AG04449 (cell line): ENCODE measurements around the gene GSDME.
A peak's percentile ranks its signal among the peaks of the same experiment; 100 is the strongest.

Source experiments
- CTCF ChIA-PET: fragments of 350-600 bp; formaldehyde crosslinking; extraction: SDS; loops from one replicate; lab custom pipeline; 2021; ENCODE audit warnings: antibody characterized with exemption; lab: Yijun Ruan, JAX
- POLR2A ChIA-PET: fragments of 400-600, 350-600 bp; formaldehyde crosslinking; extraction: SDS; loops from one replicate; lab custom pipeline; 2020; ENCODE audit warnings: antibody characterized with exemption, inconsistent platforms; lab: Yijun Ruan, JAX
- DNase-seq: peaks from one replicate; pipeline ENCODE4 v3.0.0-alpha.2; 2010; ENCODE audit warnings: low read depth, low spot score
- H3K4me3 ChIP-seq: 2 replicates; pipeline ENCODE4 v1.5.1; 2011; ENCODE audit warnings: low read depth, mild to moderate bottlenecking, control low read depth, low read length
- TF ChIP-seq, protein P1 (sequence below): IDR thresholded peaks from one replicate; pipeline ENCODE4 v1.5.1; 2011; ENCODE audit warnings: mild to moderate bottlenecking, moderate library complexity, low read length, control low read depth, inconsistent platforms; ENCODE audit not compliant: insufficient read depth; ENCODE audit errors: missing control alignments

The GSDME gene

DNA sequence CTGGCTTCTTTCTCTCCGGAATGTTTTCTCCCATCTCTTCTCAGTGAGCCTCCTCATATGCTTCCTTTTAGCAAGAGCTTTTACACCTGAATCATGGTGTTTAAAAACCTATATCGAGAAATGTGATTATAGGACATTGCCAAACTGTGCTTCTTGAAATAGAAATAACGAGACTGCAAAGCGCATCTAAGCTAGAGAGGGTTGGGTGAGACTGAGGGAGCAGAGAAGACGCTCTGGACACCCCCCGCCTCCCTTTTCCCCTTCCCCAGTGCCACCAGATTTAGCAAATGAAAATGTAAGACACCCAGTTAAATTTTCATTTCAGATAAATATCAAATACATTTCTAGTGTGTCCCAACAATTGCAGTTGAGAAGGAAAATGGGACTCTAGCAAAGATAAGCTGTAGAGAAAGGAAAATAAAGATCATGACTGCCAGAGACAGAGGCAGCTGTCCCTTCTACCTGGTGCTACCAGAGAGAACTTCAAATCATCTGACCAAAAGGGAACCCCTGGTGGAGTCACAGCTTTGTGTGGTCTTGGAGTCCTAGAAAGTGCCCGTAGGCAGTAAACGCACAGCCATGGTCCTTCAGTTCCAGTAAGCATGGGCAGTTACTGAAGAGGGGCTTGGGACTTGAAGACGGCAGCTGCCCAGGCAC, 14.6 kb downstream of the GSDME start:
- H3K4me3 ChIP-seq, result no peak overlapping the region
- CTCF ChIA-PET, result interaction anchor here (0.6 to 2.0 kb wide), 7 partner anchors 8 to 356 kb away, joined by 3 to 11 read pairs (median 6); no protein-coding TSS in a partner anchor
- TF ChIP-seq, protein P1, sequence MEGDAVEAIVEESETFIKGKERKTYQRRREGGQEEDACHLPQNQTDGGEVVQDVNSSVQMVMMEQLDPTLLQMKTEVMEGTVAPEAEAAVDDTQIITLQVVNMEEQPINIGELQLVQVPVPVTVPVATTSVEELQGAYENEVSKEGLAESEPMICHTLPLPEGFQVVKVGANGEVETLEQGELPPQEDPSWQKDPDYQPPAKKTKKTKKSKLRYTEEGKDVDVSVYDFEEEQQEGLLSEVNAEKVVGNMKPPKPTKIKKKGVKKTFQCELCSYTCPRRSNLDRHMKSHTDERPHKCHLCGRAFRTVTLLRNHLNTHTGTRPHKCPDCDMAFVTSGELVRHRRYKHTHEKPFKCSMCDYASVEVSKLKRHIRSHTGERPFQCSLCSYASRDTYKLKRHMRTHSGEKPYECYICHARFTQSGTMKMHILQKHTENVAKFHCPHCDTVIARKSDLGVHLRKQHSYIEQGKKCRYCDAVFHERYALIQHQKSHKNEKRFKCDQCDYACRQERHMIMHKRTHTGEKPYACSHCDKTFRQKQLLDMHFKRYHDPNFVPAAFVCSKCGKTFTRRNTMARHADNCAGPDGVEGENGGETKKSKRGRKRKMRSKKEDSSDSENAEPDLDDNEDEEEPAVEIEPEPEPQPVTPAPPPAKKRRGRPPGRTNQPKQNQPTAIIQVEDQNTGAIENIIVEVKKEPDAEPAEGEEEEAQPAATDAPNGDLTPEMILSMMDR, result no peak
- POLR2A ChIA-PET, result interaction anchor here (0.7 to 1.3 kb wide), 2 partner anchors 9 to 350 kb away, joined by 3 to 4 read pairs; no protein-coding TSS in a partner anchor
- no peak for DNase-seq

- CTCF ChIA-PET, result interaction anchor here (0.6 to 2.0 kb wide), 9 partner anchors 9 to 357 kb away, joined by 3 to 11 read pairs (median 4); no protein-coding TSS in a partner anchor
Observed at GRCh38 chr7:24741679-24742505, 15.4 kb downstream of the GSDME start.

DNA sequence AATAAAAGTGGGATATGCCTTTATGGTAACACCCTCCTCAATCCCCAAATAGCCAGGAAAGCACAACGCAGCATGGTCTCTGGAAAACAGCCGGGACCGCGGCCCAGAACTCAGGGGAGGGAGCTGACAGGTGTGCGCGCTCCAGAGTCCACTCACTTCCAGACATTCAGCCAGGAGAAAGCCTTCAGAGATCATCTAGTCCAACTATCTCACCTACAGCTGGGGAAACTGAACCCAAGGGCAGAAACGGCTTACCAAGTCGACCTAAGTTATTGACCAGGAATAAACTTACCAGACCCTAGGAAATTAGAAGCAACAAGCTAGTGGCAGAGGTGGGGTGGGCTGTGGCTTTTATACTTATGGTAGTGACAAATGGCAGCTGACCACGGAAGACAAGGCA, 16.4 kb downstream of the GSDME start:
- POLR2A ChIA-PET, result interaction anchor here (1.1 to 1.3 kb wide), 2 partner anchors 16 to 26 kb away, joined by 3 read pairs; no protein-coding TSS in a partner anchor
- H3K4me3 ChIP-seq, result no peak overlapping the region
- TF ChIP-seq, protein P1, result no peak
- CTCF ChIA-PET, result interaction anchor here (0.7 to 2.0 kb wide), 5 partner anchors 14 to 357 kb away, joined by 3 to 11 read pairs (median 6); no protein-coding TSS in a partner anchor
- DNase-seq, result no peak

More at GRCh38 chr7:24741679-24742505, 15.4 kb downstream of the GSDME start:
- TF ChIP-seq, protein P1, result no peak
- no peak overlapping the region for H3K4me3 ChIP-seq
- peak; percentile 89 for DNase-seq
- POLR2A ChIA-PET, result interaction anchor here (0.7 to 1.3 kb wide), 4 partner anchors 9 to 350 kb away, joined by 3 to 4 read pairs (median 3); no protein-coding TSS in a partner anchor

DNA sequence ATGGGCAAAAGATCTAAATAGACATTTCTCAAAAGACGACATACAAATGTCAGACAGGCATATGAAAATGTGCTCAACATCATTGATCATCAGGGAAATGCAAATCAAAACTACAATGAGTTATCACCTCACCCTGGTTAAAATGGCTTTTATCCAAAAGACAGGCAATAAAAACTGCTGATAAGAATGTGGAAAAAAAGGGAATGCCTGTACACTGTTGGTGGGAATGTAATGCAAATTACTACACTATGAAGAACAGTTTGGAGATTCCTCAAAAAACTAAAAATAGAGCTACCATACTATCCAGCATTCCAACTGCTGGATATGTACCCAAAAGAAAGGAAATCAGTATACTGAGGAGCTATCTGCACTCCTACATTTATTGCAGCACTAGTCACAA, 18.0 kb downstream of the GSDME start:
- no peak for DNase-seq
- POLR2A ChIA-PET, result no interaction called here
- TF ChIP-seq, protein P1, result no peak
- no peak overlapping the region for H3K4me3 ChIP-seq
- CTCF ChIA-PET, result interaction anchor here (0.6 kb wide), 1 partner anchor 15 kb away, joined by 3 read pairs; no protein-coding TSS in a partner anchor

GRCh38 chr7:24738577-24738976, 18.7 kb downstream of the GSDME start:
- TF ChIP-seq, protein P1, result no peak
- H3K4me3 ChIP-seq, result no peak overlapping the region
- CTCF ChIA-PET, result interaction anchor here (1.3 kb wide), 1 partner anchor 17 kb away, joined by 4 read pairs; no protein-coding TSS in a partner anchor
- DNase-seq, result no peak
- POLR2A ChIA-PET, result no interaction called here
